DND-41 (cell line): ENCODE results near the gene HOXA9.

Source experiments
- ATAC-seq: fragments of 200-7000 bp; cut with Tn5 transposase; 3 replicates; pipeline ENCODE4 v1.9.1; 2021; ENCODE audit warnings: low read depth; ENCODE audit not compliant: insufficient read depth
- DNase-seq: peaks from one replicate; pipeline ENCODE4 v3.0.0-alpha.2; 2020
- H2AFZ ChIP-seq: 2 replicates; pipeline ENCODE4 v1.6.0; 2012; ENCODE audit warnings: low read depth, low read length
- H3K27ac ChIP-seq: 2 replicates; pipeline ENCODE4 v1.5.1; 2012; ENCODE audit warnings: low read length, inconsistent platforms
- H3K27me3 ChIP-seq: fragments of 200-600 bp; sonication (generic); 2 replicates; pipeline ENCODE4 v1.6.0; 2012; ENCODE audit warnings: low read length, mild to moderate bottlenecking, inconsistent platforms; ENCODE audit not compliant: insufficient read depth, poor library complexity
- H3K36me3 ChIP-seq: 2 replicates; pipeline ENCODE4 v1.5.1; 2012; ENCODE audit warnings: low read length, inconsistent platforms; ENCODE audit not compliant: insufficient read depth
- H3K4me1 ChIP-seq: 2 replicates; pipeline ENCODE4 v1.5.1; 2012; ENCODE audit warnings: mild to moderate bottlenecking, low read length; ENCODE audit not compliant: insufficient read depth
- H3K4me2 ChIP-seq: 2 replicates; pipeline ENCODE4 v1.6.0; 2012; ENCODE audit warnings: mild to moderate bottlenecking, moderate library complexity, low read length, inconsistent platforms; ENCODE audit not compliant: insufficient read depth
- H3K4me3 ChIP-seq, 2 experiments: fragments of 200-600 bp in 1 of 2; shearing (Covaris generic) in 1 of 2; 2 replicates each; pipeline ENCODE4 v1.5.1; 2012 to 2016; ENCODE audit warnings: inconsistent platforms in 2 of 2, low read length in 2 of 2, mild to moderate bottlenecking in 2 of 2, low read depth in 1 of 2, moderate library complexity in 1 of 2
- H3K79me2 ChIP-seq: 2 replicates; pipeline ENCODE4 v1.6.0; 2012; ENCODE audit warnings: low read length, inconsistent platforms; ENCODE audit not compliant: insufficient read depth
- H3K9ac ChIP-seq: 2 replicates; pipeline ENCODE4 v1.6.0; 2012; ENCODE audit warnings: low read depth, mild to moderate bottlenecking, inconsistent platforms, low read length, moderate library complexity
- H3K9me3 ChIP-seq: 2 replicates; pipeline ENCODE4 v1.5.1; 2012; ENCODE audit warnings: low read length, moderate library complexity, mild to moderate bottlenecking, inconsistent platforms; ENCODE audit not compliant: insufficient read depth, severe bottlenecking
- H4K20me1 ChIP-seq: 2 replicates; pipeline ENCODE4 v1.6.0; 2012; ENCODE audit warnings: low read length; ENCODE audit not compliant: insufficient read depth
- EZH2 ChIP-seq: IDR thresholded peaks from 3 replicates; pipeline ENCODE4 v1.6.1; 2012; ENCODE audit warnings: borderline replicate concordance, low read depth, mild to moderate bottlenecking, moderate library complexity, low read length, inconsistent platforms; ENCODE audit not compliant: severe bottlenecking
- TF ChIP-seq, protein P1 (sequence below): IDR thresholded peaks from 2 replicates; pipeline ENCODE4 v1.5.1; 2012; ENCODE audit warnings: borderline replicate concordance, low read length, moderate library complexity, mild to moderate bottlenecking; ENCODE audit not compliant: poor library complexity, severe bottlenecking; ENCODE audit errors: extremely low read depth

The HOXA9 gene

DNA sequence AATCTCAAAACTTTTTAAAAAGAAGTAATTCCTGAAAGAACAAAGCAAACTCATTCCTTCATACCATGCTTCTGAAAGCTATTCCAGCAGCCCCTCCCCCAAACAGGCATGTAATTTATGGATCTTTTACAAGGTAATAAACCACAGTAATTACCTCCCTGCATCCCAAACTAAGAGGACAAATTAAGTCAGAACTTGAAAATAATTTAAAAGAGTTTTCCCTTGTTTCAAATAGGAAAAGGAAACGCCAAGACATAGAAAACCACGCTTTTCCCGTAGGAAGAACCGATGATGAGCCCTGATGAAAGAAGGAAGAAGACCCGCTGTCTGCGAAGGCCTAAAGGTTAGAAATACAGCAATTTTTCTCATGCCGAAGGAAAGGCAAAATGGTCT, 43.7 kb downstream of the HOXA9 start:
- Histone ChIP-seq H3K4me3 (no peak overlapping the region), H3K9me3 (no peaks in the 10 kb centered on the region), H4K20me1 (no peaks in the 10 kb centered on the region), H3K27ac (no peak overlapping the region), H3K36me3 (no peaks in the 10 kb centered on the region), H3K4me1 (no peaks in the 10 kb centered on the region), H3K9ac (no peak overlapping the region), H2AFZ (no peak overlapping the region), H3K79me2 (no peaks in the 10 kb centered on the region), H3K4me2 (no peak overlapping the region), H3K27me3 (no peaks in the 10 kb centered on the region)
- ATAC-seq (no peak), DNase-seq (no peak)
- TF ChIP-seq EZH2 = no peak
- TF ChIP-seq, protein P1, sequence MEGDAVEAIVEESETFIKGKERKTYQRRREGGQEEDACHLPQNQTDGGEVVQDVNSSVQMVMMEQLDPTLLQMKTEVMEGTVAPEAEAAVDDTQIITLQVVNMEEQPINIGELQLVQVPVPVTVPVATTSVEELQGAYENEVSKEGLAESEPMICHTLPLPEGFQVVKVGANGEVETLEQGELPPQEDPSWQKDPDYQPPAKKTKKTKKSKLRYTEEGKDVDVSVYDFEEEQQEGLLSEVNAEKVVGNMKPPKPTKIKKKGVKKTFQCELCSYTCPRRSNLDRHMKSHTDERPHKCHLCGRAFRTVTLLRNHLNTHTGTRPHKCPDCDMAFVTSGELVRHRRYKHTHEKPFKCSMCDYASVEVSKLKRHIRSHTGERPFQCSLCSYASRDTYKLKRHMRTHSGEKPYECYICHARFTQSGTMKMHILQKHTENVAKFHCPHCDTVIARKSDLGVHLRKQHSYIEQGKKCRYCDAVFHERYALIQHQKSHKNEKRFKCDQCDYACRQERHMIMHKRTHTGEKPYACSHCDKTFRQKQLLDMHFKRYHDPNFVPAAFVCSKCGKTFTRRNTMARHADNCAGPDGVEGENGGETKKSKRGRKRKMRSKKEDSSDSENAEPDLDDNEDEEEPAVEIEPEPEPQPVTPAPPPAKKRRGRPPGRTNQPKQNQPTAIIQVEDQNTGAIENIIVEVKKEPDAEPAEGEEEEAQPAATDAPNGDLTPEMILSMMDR = no peak

DNA sequence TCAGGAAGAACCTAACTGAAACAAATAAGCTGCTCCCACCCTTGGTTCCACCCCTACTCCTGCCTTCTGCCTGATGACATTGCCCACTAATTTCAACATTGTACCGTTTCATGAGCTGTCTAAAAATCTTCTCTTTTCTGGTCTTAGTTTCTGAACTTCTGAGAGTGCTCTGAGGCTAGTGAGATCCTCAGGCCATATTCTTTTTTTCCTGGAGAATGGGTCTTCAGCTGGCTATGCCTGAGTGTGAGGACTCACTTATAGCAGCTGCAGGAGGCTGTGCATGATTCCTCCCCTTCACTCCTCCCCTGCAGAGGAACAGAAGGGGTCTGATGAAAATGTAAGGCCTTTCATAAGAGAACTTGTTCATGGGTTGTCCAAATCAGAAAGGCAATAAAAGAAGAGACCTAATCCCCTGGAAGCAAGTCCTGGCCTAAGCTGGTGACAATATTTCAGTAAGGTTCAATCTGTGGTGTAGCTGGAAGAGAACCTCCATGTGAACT, 45.9 kb downstream of the HOXA9 start:
- TF ChIP-seq EZH2 = no peak
- TF ChIP-seq, protein P1 = no peak
- no peaks in the 10 kb centered on the region for H3K79me2 ChIP-seq
- H3K27ac ChIP-seq = no peak overlapping the region
- H3K4me1 ChIP-seq = no peaks in the 10 kb centered on the region
- no peaks in the 10 kb centered on the region for H3K9me3 ChIP-seq
- DNase-seq (no peak), ATAC-seq (no peak)
- no peaks in the 10 kb centered on the region for H3K27me3 ChIP-seq
- no peaks in the 10 kb centered on the region for H3K36me3 ChIP-seq
- H4K20me1 ChIP-seq = no peaks in the 10 kb centered on the region
- no peak overlapping the region for H3K4me2 ChIP-seq
- H3K9ac ChIP-seq = no peak overlapping the region
- H2AFZ ChIP-seq = no peak overlapping the region
- no peak overlapping the region for H3K4me3 ChIP-seq

DNA sequence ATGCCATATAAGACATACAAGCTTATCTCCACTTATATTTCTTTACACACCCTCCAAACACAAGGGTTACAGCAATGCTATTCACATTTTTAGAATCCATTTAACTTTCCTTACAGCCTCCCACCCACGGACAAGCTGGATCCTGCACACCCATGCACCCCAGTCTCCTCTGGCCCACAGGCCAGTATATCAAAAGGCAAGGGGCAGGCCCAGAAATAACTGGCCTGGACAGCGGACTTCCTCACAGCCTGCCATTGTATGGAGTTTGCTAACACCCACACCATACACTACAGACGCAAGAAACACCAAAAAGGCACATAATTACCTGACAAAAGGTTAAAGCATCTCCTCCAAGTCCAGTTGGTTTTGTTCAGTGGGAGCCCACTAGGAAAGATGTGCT, 46.8 kb downstream of the HOXA9 start:
- H4K20me1 ChIP-seq = no peaks in the 10 kb centered on the region
- H3K27me3 ChIP-seq = no peaks in the 10 kb centered on the region
- H3K79me2 ChIP-seq = no peaks in the 10 kb centered on the region
- no peak for DNase-seq
- no peak overlapping the region for H3K27ac ChIP-seq
- no peaks in the 10 kb centered on the region for H3K9me3 ChIP-seq
- H3K9ac ChIP-seq = no peak overlapping the region
- no peaks in the 10 kb centered on the region for H3K4me1 ChIP-seq
- no peak overlapping the region for H3K4me2 ChIP-seq
- no peak overlapping the region for H3K4me3 ChIP-seq
- TF ChIP-seq, protein P1 = no peak
- no peak for TF ChIP-seq EZH2
- no peak for ATAC-seq
- H3K36me3 ChIP-seq = no peaks in the 10 kb centered on the region
- H2AFZ ChIP-seq = no peak overlapping the region

DNA sequence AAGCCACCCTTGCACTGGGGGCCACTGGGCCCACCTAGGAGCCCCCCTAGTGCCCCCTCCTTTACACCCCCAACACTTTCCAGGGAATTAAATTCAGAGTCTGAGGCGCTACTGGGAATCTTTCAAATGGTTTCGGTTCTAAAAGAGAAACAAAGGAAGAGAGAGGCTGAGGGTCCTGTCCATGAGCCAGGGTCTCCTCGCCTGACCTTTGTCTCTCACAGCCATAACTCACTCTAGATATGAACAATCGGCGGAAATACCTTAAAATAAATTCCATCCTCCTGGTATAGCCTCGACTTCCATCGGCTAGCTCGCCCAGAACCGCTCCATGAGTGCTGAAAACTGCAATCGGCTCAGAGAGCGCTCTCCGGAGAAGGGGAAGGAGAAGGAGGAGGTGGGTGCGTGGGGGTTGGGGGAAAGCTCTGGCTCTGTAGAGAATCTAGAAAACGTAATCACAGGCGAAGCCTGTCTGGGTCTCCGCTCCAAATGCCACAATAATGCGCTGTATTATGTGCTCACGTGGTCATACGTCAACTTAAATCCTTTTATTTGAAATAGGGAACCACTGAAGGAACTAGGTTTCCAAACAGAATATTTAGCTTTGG, 47.3 kb downstream of the HOXA9 start:
- no peaks in the 10 kb centered on the region for H3K27me3 ChIP-seq
- H3K9me3 ChIP-seq = no peaks in the 10 kb centered on the region
- H3K36me3 ChIP-seq = no peaks in the 10 kb centered on the region
- DNase-seq (no peak), ATAC-seq (no peak)
- H4K20me1 ChIP-seq = no peaks in the 10 kb centered on the region
- no peaks in the 10 kb centered on the region for H3K79me2 ChIP-seq
- no peak overlapping the region for H3K27ac ChIP-seq
- TF ChIP-seq, protein P1 = no peak
- TF ChIP-seq EZH2 = no peak
- H3K4me3 ChIP-seq = no peak overlapping the region
- no peaks in the 10 kb centered on the region for H3K4me1 ChIP-seq
- no peak overlapping the region for H3K9ac ChIP-seq
- no peak overlapping the region for H2AFZ ChIP-seq
- no peak overlapping the region for H3K4me2 ChIP-seq
